ENCODE measurements around the gene STBD1.
"Not testable (repeated sequence)": the region's sequence is repeated elsewhere in the genome, so short reads cannot be mapped to it uniquely, and the experiment has no call there.

The STBD1 gene

GRCh38 chr4:76322236-76322635 lies 15.7 kb downstream of the STBD1 start:
- no peak for DNase-seq (ENCODE audit: low read depth in 2 of 2)

- no peak for DNase-seq (ENCODE audit: low read depth in 2 of 2)
Measured at GRCh38 chr4:76325072-76325471, 18.5 kb downstream of the STBD1 start.

GRCh38 chr4:76326515-76326914 lies 20.0 kb downstream of the STBD1 start:
- no peak for DNase-seq (ENCODE audit: low read depth in 2 of 2)

- DNase-seq (ENCODE audit: low read depth in 2 of 2), result no peak
Measured at GRCh38 chr4:76334885-76335284, 28.4 kb downstream of the STBD1 start.

GRCh38 chr4:76339364-76339763 lies 32.8 kb downstream of the STBD1 start:
- DNase-seq (ENCODE audit: low read depth in 2 of 2), result no peak

- no peak for DNase-seq (ENCODE audit: low read depth in 2 of 2)
Measured at GRCh38 chr4:76341063-76341462, 34.5 kb downstream of the STBD1 start.

GRCh38 chr4:76342191-76342590 lies 35.7 kb downstream of the STBD1 start:
- DNase-seq (ENCODE audit: low read depth in 2 of 2), result no peak

GRCh38 chr4:76342803-76343202 lies 36.3 kb downstream of the STBD1 start:
- no peak for DNase-seq (ENCODE audit: low read depth in 2 of 2)

GRCh38 chr4:76354517-76355473 lies 48.3 kb downstream of the STBD1 start:
- no peak for DNase-seq (ENCODE audit: low read depth in 2 of 2)

GRCh38 chr4:76357981-76358380 lies 51.4 kb downstream of the STBD1 start:
- DNase-seq (ENCODE audit: low read depth in 2 of 2), result no peak

GRCh38 chr4:76359881-76360466 lies 53.4 kb downstream of the STBD1 start:
- not testable (repeated sequence) for DNase-seq (ENCODE audit: low read depth in 2 of 2)

All from stimulated activated CD8-positive, alpha-beta memory T cell treated with anti-CD3 and anti-CD28 coated beads, Interleukin-7, amount 100 ng/mL, for 1 hour (primary cell).